ENCODE data around the gene RCSD1.

DNA sequence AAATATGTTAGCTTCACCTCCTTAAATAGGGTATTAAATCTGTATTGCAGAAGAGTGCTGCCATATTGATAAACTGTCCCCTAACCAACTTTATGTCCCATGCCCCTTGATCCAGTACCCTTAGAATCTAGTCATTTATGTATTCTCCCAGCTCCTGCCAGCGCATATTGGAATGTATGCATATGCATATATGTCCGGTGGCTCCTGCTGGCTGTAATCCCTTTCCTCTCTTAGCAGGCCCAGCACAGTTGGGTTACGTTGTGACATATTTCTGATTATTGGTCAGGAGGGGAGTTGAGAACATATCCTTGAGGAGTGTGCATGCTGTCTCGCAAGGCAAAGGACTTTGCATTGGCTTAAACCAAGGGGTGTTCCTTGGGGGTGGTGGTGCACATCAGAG is 47.3 kb upstream of the RCSD1 start:
- TF ChIP-seq EZH2phosphoT487 (IDR thresholded peaks at IDR 0.05; ENCODE audit: low read depth), result no peak
- TF ChIP-seq, protein P1, sequence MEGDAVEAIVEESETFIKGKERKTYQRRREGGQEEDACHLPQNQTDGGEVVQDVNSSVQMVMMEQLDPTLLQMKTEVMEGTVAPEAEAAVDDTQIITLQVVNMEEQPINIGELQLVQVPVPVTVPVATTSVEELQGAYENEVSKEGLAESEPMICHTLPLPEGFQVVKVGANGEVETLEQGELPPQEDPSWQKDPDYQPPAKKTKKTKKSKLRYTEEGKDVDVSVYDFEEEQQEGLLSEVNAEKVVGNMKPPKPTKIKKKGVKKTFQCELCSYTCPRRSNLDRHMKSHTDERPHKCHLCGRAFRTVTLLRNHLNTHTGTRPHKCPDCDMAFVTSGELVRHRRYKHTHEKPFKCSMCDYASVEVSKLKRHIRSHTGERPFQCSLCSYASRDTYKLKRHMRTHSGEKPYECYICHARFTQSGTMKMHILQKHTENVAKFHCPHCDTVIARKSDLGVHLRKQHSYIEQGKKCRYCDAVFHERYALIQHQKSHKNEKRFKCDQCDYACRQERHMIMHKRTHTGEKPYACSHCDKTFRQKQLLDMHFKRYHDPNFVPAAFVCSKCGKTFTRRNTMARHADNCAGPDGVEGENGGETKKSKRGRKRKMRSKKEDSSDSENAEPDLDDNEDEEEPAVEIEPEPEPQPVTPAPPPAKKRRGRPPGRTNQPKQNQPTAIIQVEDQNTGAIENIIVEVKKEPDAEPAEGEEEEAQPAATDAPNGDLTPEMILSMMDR (IDR thresholded peaks at IDR 0.05; ENCODE audit: low read depth, low read length), result no peak
